ENCODE measurements around the gene ENTPD8. TPM values are rescaled to one million over a fixed set of nuclear protein-coding genes. Genes with fewer than 3 reads are reported as not detected.
"Not testable (repeated sequence)": the region's sequence is repeated elsewhere in the genome, so short reads cannot be mapped to it uniquely, and the experiment has no call there.

Gene ENTPD8
- total RNA-seq, 4 donors from 2014 or later: 0.21 TPM; not detected in 3

GRCh38 chr9:137389428-137389746 is 51.8 kb downstream of the ENTPD8 start:
- Histone ChIP-seq H3K36me3 (no peaks in the 10 kb centered on the region), H3K9me3 (no peaks in the 10 kb centered on the region), H3K4me1 (no peaks in the 10 kb centered on the region), H3K27me3 (no peaks in the 10 kb centered on the region), H3K4me3 (no peak overlapping the region), H3K27ac (no peak overlapping the region)
- TF ChIP-seq CTCF (IDR thresholded peaks at IDR 0.05): no peak
- no peak for TF ChIP-seq POLR2A (IDR thresholded peaks at IDR 0.05)
- no peak for DNase-seq
- intact Hi-C loops (cut with DNase I; ENCODE audit: low total_unique reads): no loop called here

- intact Hi-C loops (cut with DNase I; ENCODE audit: low total_unique reads): no loop called here
- Histone ChIP-seq H3K27me3 (no peaks in the 10 kb centered on the region), H3K9me3 (no peaks in the 10 kb centered on the region), H3K4me1 (no peaks in the 10 kb centered on the region), H3K4me3 (no peak overlapping the region), H3K27ac (no peak overlapping the region), H3K36me3 (no peaks in the 10 kb centered on the region)
- TF ChIP-seq CTCF (IDR thresholded peaks at IDR 0.05) (no peak), POLR2A (IDR thresholded peaks at IDR 0.05) (no peak)
- DNase-seq: no peak
Measured at GRCh38 chr9:137388589-137389427, 52.3 kb downstream of the ENTPD8 start.

DNA sequence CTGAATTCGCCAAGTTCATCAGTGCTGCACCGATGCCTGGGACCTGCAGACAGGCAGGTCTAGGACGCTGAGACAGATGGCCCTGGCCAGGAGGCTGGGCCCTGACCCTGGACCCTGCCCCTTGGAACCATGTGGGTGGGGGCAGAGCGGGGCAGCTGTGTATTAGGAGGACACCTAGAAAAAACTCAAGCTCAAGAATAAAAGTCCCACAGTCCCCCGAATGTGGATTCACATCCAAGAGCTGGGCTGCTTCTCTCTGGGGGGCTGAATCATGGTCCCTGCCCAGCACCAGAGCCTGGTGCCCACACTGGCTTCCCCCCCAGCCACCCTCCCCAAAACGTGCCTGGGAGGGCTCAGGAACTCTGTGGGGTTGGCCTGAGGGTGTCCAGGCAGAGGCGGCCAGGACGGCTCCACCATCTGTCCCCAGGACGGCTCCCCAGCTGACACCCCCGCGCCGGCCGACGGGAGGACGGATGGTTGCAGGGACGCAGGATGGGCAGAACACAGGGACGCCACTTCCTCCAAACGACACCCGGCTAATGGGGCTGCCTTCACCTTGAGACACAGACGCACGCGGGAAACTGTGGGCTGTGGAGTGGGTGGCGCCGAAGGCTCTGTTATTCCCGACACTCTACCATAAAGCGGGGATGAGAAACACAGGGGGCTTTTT is 53.1 kb downstream of the ENTPD8 start:
- H3K4me3 ChIP-seq: no peak overlapping the region
- intact Hi-C loops (cut with DNase I; ENCODE audit: low total_unique reads): no loop called here
- H3K36me3 ChIP-seq: no peaks in the 10 kb centered on the region
- peak overlapping the region; percentile 36 to 61 for H3K27ac ChIP-seq
- no peaks in the 10 kb centered on the region for H3K9me3 ChIP-seq
- no peaks in the 10 kb centered on the region for H3K4me1 ChIP-seq
- no peaks in the 10 kb centered on the region for H3K27me3 ChIP-seq
- TF ChIP-seq POLR2A (IDR thresholded peaks at IDR 0.05) (no peak), CTCF (IDR thresholded peaks at IDR 0.05) (no peak)
- DNase-seq: no peak

DNA sequence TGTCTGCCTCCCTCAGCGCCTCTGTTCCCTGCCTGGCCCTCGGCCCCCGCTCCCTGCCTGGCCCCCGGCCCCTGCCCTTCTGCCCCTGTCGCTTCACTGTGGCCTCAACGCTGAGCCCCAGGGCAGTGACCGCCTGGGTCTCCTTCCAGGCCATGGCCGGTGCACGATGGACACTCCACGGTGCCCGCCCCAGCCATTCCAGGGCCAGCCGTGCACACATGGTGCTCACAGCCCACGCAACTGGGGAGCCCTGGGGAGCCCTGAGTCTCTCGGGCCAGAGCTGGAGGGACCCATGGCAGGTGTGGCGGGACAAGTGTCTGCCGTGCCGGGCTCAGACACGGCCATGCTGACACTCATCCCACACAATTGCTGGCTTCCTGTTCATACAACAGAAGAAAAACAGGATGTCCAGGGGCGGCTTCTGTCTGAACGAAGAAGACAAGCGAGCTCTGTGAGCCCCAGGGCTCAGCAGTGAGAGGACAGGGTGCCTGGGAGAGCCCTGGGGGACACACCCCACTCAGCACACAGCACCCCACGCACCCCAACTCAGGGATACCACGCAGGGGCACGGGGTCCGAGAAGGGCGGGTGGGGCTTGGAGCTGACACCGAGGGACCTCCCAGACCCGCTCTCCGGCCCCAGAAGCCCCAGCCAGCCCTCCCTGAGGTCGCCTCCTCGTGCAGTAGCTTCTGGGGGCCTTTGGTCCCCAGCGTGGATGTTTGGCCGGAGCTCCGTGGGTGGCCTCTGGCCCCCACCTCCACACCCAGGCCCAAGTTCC is 53.9 kb downstream of the ENTPD8 start:
- TF ChIP-seq CTCF (IDR thresholded peaks at IDR 0.05): no peak
- TF ChIP-seq POLR2A (IDR thresholded peaks at IDR 0.05): no peak
- no peaks in the 10 kb centered on the region for H3K27me3 ChIP-seq
- no peaks in the 10 kb centered on the region for H3K36me3 ChIP-seq
- H3K4me3 ChIP-seq: no peak overlapping the region
- H3K4me1 ChIP-seq: no peaks in the 10 kb centered on the region
- intact Hi-C loops (cut with DNase I; ENCODE audit: low total_unique reads): no loop called here
- peak overlapping the region; percentile 36 to 61 for H3K27ac ChIP-seq
- DNase-seq: no peak
- no peaks in the 10 kb centered on the region for H3K9me3 ChIP-seq

DNA sequence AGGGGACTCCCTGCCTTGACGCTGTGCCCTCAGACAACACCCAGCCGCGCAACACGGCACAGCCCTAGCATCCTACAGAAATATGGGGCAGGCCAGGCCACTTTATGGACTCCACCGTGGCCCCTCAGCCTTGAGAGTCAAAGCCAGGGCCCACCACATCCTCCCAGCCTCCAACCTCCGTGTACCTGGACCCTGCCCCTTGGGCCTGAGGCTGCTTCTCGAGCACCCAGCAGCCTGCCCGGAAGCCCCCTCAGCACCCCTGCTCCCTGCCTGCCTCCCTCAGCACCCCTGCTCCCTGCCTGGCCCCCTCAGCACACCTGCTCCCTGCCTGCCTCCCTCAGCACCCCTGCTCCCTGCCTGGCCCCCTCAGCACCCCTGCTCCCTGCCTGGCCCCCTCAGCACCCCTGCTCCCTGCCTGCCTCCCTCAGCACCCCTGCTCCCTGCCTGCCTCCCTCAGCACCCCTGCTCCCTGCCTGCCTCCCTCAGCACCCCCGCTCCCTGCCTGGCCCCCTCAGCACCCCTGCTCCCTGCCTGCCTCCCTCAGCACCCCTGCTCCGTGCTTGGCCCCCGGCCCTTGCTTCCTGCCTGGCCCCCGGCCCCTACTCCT is 54.5 kb downstream of the ENTPD8 start:
- H3K27me3 ChIP-seq; H3K4me1 ChIP-seq; H3K36me3 ChIP-seq; intact Hi-C loops (cut with DNase I; ENCODE audit: low total_unique reads); H3K9me3 ChIP-seq; DNase-seq; H3K4me3 ChIP-seq: not testable (repeated sequence)
- peak overlapping the region in 1 of 2 donors; percentile 36 for H3K27ac ChIP-seq

All from uterus (tissue), 4 donors.